Fibroblast of lung (primary cell): ENCODE data around the gene IKBIP. TPM values are rescaled to one million over a fixed set of nuclear protein-coding genes. Genes with fewer than 3 reads are reported as not detected.

Source experiments
- DNase-seq, 2 donors: peaks; one replicate each; pipeline versions ENCODE4 v3.0.0 to v3.0.0-alpha.2; 2010; ENCODE audit warnings: low read depth in 2 of 2
- H2AFZ ChIP-seq: 2 replicates; pipeline ENCODE4 v1.5.1; 2012; ENCODE audit warnings: low read length, control low read depth, inconsistent platforms
- H3K27ac ChIP-seq: 2 replicates; pipeline ENCODE4 v1.5.1; 2011; ENCODE audit warnings: low read length, control low read depth; ENCODE audit not compliant: insufficient read depth
- H3K27me3 ChIP-seq: 2 replicates; pipeline ENCODE4 v1.5.1; 2011; ENCODE audit warnings: mild to moderate bottlenecking, low read length; ENCODE audit not compliant: control insufficient read depth, insufficient read depth
- H3K36me3 ChIP-seq: 2 replicates; pipeline ENCODE4 v1.5.1; 2011; ENCODE audit warnings: low read length; ENCODE audit not compliant: control insufficient read depth, insufficient read depth
- H3K4me1 ChIP-seq: 2 replicates; pipeline ENCODE4 v1.5.1; 2011; ENCODE audit warnings: low read length; ENCODE audit not compliant: control insufficient read depth, insufficient read depth; ENCODE audit errors: extremely low read depth
- H3K4me2 ChIP-seq: 2 replicates; pipeline ENCODE4 v1.5.1; 2011; ENCODE audit warnings: low read length, control low read depth; ENCODE audit not compliant: insufficient read depth; ENCODE audit errors: extremely low read depth
- H3K4me3 ChIP-seq, 4 experiments: fragments of 200-600 bp in 1 of 4; sonication (generic) in 1 of 4; replicated peaks in 1 of 4; 2 replicates each; pipeline ENCODE4 v1.5.1; 2011 to 2016; ENCODE audit warnings: low read length in 4 of 4, low read depth in 3 of 4, mild to moderate bottlenecking in 3 of 4, control low read depth in 2 of 4, inconsistent platforms in 1 of 4, mixed read lengths in 1 of 4; ENCODE audit not compliant: insufficient read depth in 1 of 4; ENCODE audit errors: control extremely low read depth in 1 of 4
- H3K79me2 ChIP-seq: 2 replicates; pipeline ENCODE4 v1.5.1; 2012; ENCODE audit warnings: mild to moderate bottlenecking, low read length, inconsistent platforms; ENCODE audit not compliant: control insufficient read depth, insufficient read depth
- H3K9ac ChIP-seq: 2 replicates; pipeline ENCODE4 v1.5.1; 2011; ENCODE audit warnings: mild to moderate bottlenecking, low read length, control low read depth; ENCODE audit not compliant: insufficient read depth
- H3K9me3 ChIP-seq: 2 replicates; pipeline ENCODE4 v1.5.1; 2012; ENCODE audit warnings: low read depth, low read length; ENCODE audit not compliant: control insufficient read depth, insufficient read depth
- H4K20me1 ChIP-seq: 2 replicates; pipeline ENCODE4 v1.5.1; 2011; ENCODE audit warnings: low read length; ENCODE audit not compliant: control insufficient read depth, insufficient read depth; ENCODE audit errors: extremely low read depth
- EZH2 ChIP-seq: IDR thresholded peaks from 2 replicates; pipeline ENCODE4 v1.5.1; 2012; ENCODE audit warnings: low read length, control low read depth, mild to moderate bottlenecking; ENCODE audit errors: missing control alignments
- polyA plus RNA-seq, 2 donors: library from polyadenylated mRNA; depleted of rRNA in 1 of 2; stranded (reverse) in 1 of 2; unstranded in 1 of 2; fragments of >200 nt; gene quantifications; 2 replicates each; pipeline ENCODE4 v1.2.1, GENCODE V29; 2011 to 2012; ENCODE audit warnings: missing spikeins in 1 of 2
- total RNA-seq: library from RNA; depleted of rRNA; stranded (reverse); fragments of >200 nt; gene quantifications from 2 replicates; pipeline ENCODE4 v1.2.1, GENCODE V29; 2014
- TF ChIP-seq, protein P1 (sequence below), 2 donors: IDR thresholded peaks in 1 of 2; conservative IDR thresholded peaks in 1 of 2; 1 replicate in 1 of 2; 2 replicates in 1 of 2; pipeline ENCODE4 v1.5.1; 2011 to 2012; ENCODE audit warnings: low read length in 2 of 2, control low read depth in 1 of 2, inconsistent platforms in 1 of 2, low read depth in 1 of 2, mild to moderate bottlenecking in 1 of 2

The IKBIP gene
- total and polyA plus RNA-seq, 2 donors (not counting 1 experiment from before 2014, with no cell fraction given) = 43.9 to 58.5 TPM

DNA sequence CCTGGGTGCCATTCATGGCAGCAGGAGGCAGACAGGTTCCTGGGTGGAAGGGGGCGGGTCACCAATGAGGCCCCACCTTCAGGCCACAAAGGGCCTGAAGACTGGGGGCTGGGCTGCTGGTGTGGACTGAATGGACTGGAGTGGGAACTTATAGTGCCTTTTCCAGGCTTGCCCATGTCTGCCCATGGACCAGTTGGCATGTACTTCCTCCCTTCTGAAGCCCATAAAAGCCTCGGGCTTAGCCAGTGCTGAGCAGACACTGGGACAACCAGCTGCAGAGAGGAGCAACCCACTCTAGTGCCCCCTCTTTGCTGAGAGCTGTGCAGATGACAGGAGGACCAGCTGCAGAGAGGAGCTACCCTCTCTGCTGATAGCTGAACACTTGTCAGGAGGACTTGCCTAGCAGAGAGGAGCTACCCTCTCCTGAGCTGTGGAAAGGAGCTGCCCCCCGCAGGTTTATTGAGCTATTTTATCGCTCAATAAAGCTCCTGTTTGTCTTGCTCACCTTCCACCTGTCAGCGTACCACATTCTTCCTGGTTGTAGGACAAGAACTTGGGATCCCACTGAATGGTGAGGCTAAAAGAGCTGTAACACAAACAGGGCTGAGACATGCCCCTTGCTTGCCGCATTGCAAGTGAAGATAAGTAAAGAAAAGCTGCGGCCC is 34.5 kb upstream of the IKBIP start:
- Histone ChIP-seq H4K20me1 (no peaks in the 10 kb centered on the region), H3K36me3 (peaks cover 7% of the 10 kb centered on the region), H3K9me3 (no peaks in the 10 kb centered on the region), H3K27ac (no peak overlapping the region), H3K27me3 (no peaks in the 10 kb centered on the region), H3K4me2 (no peak overlapping the region), H3K4me1 (no peaks in the 10 kb centered on the region), H3K79me2 (no peaks in the 10 kb centered on the region), H3K9ac (no peak overlapping the region), H2AFZ (no peak overlapping the region), H3K4me3 (no peak overlapping the region)
- no peak for TF ChIP-seq EZH2
- TF ChIP-seq, protein P1, sequence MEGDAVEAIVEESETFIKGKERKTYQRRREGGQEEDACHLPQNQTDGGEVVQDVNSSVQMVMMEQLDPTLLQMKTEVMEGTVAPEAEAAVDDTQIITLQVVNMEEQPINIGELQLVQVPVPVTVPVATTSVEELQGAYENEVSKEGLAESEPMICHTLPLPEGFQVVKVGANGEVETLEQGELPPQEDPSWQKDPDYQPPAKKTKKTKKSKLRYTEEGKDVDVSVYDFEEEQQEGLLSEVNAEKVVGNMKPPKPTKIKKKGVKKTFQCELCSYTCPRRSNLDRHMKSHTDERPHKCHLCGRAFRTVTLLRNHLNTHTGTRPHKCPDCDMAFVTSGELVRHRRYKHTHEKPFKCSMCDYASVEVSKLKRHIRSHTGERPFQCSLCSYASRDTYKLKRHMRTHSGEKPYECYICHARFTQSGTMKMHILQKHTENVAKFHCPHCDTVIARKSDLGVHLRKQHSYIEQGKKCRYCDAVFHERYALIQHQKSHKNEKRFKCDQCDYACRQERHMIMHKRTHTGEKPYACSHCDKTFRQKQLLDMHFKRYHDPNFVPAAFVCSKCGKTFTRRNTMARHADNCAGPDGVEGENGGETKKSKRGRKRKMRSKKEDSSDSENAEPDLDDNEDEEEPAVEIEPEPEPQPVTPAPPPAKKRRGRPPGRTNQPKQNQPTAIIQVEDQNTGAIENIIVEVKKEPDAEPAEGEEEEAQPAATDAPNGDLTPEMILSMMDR (conservative IDR thresholded peaks at IDR 0.05 in 1 of 2, IDR thresholded peaks at IDR 0.05 in 1 of 2; ENCODE audit: low read depth in 1 of 2, low read length in 2 of 2) = no peak
- DNase-seq = no peak

DNA sequence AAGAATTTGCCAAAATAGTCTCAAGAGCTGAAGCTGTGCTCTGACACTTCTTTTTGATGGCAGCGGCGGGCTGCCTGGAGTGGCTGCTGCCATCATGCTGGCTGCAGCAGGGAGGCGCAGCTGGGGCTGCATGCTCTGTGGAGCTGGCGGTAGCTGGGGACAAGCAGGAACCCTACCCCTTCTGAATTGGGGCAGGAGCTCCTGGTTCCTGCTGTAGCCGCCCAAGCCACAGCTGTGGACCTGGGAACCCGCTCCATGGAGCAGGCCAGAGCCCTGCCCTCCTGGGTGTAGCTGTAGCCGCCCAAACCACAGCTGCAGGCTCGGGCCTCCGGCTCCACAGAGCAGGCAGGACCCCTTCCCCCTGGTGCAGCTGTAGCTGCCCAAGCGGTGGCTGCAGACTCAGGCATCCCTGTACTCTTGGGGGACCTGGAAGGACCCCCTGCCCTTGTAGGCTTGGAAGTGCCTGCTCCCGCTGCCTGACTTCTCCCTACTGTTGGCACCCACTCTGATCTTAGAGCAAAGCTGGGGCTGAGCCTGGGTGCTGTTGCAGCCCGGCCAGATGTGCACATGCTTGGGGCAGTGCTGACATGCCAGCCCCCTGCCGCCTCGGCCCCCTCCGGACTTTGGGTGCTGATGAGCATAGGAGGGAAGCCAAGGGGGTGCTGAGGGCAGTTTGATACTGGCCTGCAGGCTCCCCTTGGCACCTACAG is 33.8 kb upstream of the IKBIP start:
- Histone ChIP-seq H3K4me1 (no peaks in the 10 kb centered on the region), H3K27me3 (no peaks in the 10 kb centered on the region), H3K4me3 (no peak overlapping the region), H3K79me2 (no peaks in the 10 kb centered on the region), H3K9ac (no peak overlapping the region), H2AFZ (no peak overlapping the region), H3K9me3 (no peaks in the 10 kb centered on the region), H3K4me2 (no peak overlapping the region), H3K27ac (no peak overlapping the region), H4K20me1 (no peaks in the 10 kb centered on the region), H3K36me3 (peaks cover 7% of the 10 kb centered on the region)
- TF ChIP-seq, protein P1 (conservative IDR thresholded peaks at IDR 0.05 in 1 of 2, IDR thresholded peaks at IDR 0.05 in 1 of 2; ENCODE audit: low read depth in 1 of 2, low read length in 2 of 2) = no peak
- TF ChIP-seq EZH2 = no peak
- no peak for DNase-seq

DNA sequence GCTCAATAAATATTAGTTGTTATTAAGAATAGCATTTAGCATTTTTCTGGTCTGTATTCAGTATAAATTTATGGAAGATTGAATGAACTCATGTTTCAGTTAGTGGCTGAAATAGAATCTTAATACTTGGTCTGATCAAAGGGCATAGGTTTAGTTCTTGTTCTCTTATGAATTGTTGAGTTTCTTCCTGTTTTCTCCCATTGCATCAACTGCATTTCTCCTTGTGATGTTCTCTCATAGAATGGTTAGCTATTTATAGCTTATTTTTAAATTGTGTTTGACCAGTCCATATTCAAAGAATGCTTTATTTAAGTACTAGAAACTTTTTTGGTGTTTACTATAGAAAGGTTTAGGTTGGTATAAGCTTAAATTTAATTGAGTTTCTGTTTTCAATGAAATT is 30.3 kb upstream of the IKBIP start:
- H3K4me3 ChIP-seq = no peak overlapping the region
- no peak overlapping the region for H3K27ac ChIP-seq
- peaks cover 3% of the 10 kb centered on the region for H3K36me3 ChIP-seq
- H3K79me2 ChIP-seq = no peaks in the 10 kb centered on the region
- no peaks in the 10 kb centered on the region for H3K27me3 ChIP-seq
- no peak overlapping the region for H3K9ac ChIP-seq
- no peak overlapping the region for H3K4me2 ChIP-seq
- H4K20me1 ChIP-seq = no peaks in the 10 kb centered on the region
- H3K4me1 ChIP-seq = no peaks in the 10 kb centered on the region
- no peak overlapping the region for H2AFZ ChIP-seq
- TF ChIP-seq, protein P1 (conservative IDR thresholded peaks at IDR 0.05 in 1 of 2, IDR thresholded peaks at IDR 0.05 in 1 of 2; ENCODE audit: low read depth in 1 of 2, low read length in 2 of 2) = no peak
- TF ChIP-seq EZH2 = no peak
- no peak for DNase-seq
- no peaks in the 10 kb centered on the region for H3K9me3 ChIP-seq
